Measurements from ENCODE around the gene ECM1. TPM values are rescaled to one million over a fixed set of nuclear protein-coding genes. Genes with fewer than 3 reads are reported as not detected.

ECM1 gene
- total and polyA plus RNA-seq, 8 donors = 1.9 to 65.2 (median 3.3) TPM

- no peaks in the 10 kb centered on the region for H3K9me3 ChIP-seq
- no peaks in the 10 kb centered on the region for H3K36me3 ChIP-seq
- H3K27ac ChIP-seq = no peak overlapping the region
- H3K27me3 ChIP-seq = peaks cover 0 to 4% of the 10 kb centered on the region in 2 donors
- H3K4me3 ChIP-seq = no peak overlapping the region
- DNase-seq (no peak), ATAC-seq (no peak)
- no peak for TF ChIP-seq CTCF (IDR thresholded peaks at IDR 0.05)
- intact Hi-C loops (cut with DNase I) = no loop called here
- H3K4me1 ChIP-seq = peaks cover 20 to 36% of the 10 kb centered on the region in 2 donors
Observed at GRCh38 chr1:150546294-150546937, 38.5 kb downstream of the ECM1 start.

GRCh38 chr1:150548324-150548631, 40.4 kb downstream of the ECM1 start:
- no peak for DNase-seq
- no peak for TF ChIP-seq CTCF (IDR thresholded peaks at IDR 0.05)
- Histone ChIP-seq H3K27me3 (peaks cover 0 to 4% of the 10 kb centered on the region in 2 donors), H3K4me1 (peaks cover 35 to 55% of the 10 kb centered on the region in 2 donors), H3K4me3 (peak overlapping the region; percentile 41 to 58), H3K36me3 (no peaks in the 10 kb centered on the region), H3K9me3 (no peaks in the 10 kb centered on the region), H3K27ac (peak overlapping the region; percentile 87 to 89)
- no peak for ATAC-seq
- intact Hi-C loops (cut with DNase I) = no loop called here

GRCh38 chr1:150548632-150549495, 41.0 kb downstream of the ECM1 start, which contains the start of gene ADAMTSL4:
TSS of gene ADAMTSL4 (plus strand) at chr1:150549408. CDS start at chr1:150552289, 2,881 bp downstream.
- Histone ChIP-seq H3K9me3 (no peaks in the 10 kb centered on the region), H3K36me3 (peaks cover 0 to 5% of the 10 kb centered on the region in 2 donors), H3K27me3 (peaks cover 0 to 4% of the 10 kb centered on the region in 2 donors), H3K4me3 (peak within 1 kb of the TSS; percentile 44 to 58), H3K27ac (peak within 1 kb of the TSS; percentile 87 to 89), H3K4me1 (peaks cover 35 to 61% of the 10 kb centered on the region in 2 donors)
- intact Hi-C loops (cut with DNase I) = no loop called here
- ATAC-seq (peak; percentile 64), DNase-seq (peak; percentile 61 to 93 (median 70))
- TF ChIP-seq CTCF (IDR thresholded peaks at IDR 0.05) = peak in 1 of 2 donors; percentile 14

- peak in 1 of 4 donors; percentile 82 for DNase-seq
- no peak for TF ChIP-seq CTCF (IDR thresholded peaks at IDR 0.05)
- intact Hi-C loops (cut with DNase I) = no loop called here
- H3K27ac ChIP-seq = peak overlapping the region; percentile 87 to 89
- H3K4me1 ChIP-seq = peaks cover 35 to 64% of the 10 kb centered on the region in 2 donors
- H3K27me3 ChIP-seq = peaks cover 0 to 4% of the 10 kb centered on the region in 2 donors
- peaks cover 0 to 13% of the 10 kb centered on the region in 2 donors for H3K36me3 ChIP-seq
- H3K9me3 ChIP-seq = no peaks in the 10 kb centered on the region
- H3K4me3 ChIP-seq = peak overlapping the region; percentile 44 to 58
- peak; percentile 2 for ATAC-seq
Observed at GRCh38 chr1:150549496-150550221, 41.8 kb downstream of the ECM1 start.

Data from left lung (tissue), 10 donors.